Stomach smooth muscle (tissue), 2 donors: Measurements from ENCODE around the gene VPS16.

Experiments used
- H3K27ac ChIP-seq: one replicate; pipeline ENCODE4 v1.7.0; 2013; ENCODE audit warnings: mild to moderate bottlenecking, low read length, inconsistent platforms
- H3K27me3 ChIP-seq, 2 donors: one replicate each; pipeline ENCODE4 v1.7.0; 2013; ENCODE audit warnings: low read length in 2 of 2; ENCODE audit not compliant: insufficient read depth in 2 of 2, control insufficient read depth in 1 of 2
- H3K36me3 ChIP-seq, 2 donors: one replicate each; pipeline ENCODE4 v1.7.0; 2013; ENCODE audit warnings: low read length in 2 of 2; ENCODE audit not compliant: control insufficient read depth in 2 of 2, insufficient read depth in 2 of 2
- H3K4me1 ChIP-seq: one replicate; pipeline ENCODE4 v1.7.0; 2013; ENCODE audit warnings: low read length; ENCODE audit not compliant: control insufficient read depth, insufficient read depth
- H3K4me3 ChIP-seq, 2 donors: one replicate each; pipeline ENCODE4 v1.7.0; 2013; ENCODE audit warnings: low read length in 2 of 2
- H3K9ac ChIP-seq, 2 donors: one replicate each; pipeline ENCODE4 v1.7.0; 2013; ENCODE audit warnings: low read length in 2 of 2, mild to moderate bottlenecking in 1 of 2
- H3K9me3 ChIP-seq, 2 donors: one replicate each; pipeline ENCODE4 v1.7.0; 2013; ENCODE audit warnings: low read length in 2 of 2; ENCODE audit not compliant: control insufficient read depth in 2 of 2
- donor health status: healthy.
- donor health status: Pancreatic carcinoma.

The VPS16 gene

DNA sequence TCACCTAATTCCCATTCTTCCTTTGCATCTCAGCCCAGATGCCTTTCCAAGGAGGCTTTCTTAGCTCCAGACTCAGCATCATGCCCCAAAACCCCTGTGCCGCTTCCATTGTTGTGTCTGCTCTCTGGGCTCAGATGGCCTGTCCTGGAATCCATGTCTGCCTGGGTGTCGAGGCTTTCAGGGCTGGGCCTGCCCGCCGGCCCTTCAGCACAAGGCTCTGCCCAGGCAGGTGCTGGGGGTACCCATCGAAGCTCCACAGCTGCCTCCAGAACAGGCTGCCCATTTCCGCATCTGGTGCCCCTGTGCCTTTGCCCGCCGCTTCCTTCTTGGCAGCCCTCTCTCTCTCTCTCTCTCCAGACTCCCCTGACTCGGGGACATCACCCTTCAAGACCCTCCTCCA is 41.3 kb upstream of the VPS16 start:
- Histone ChIP-seq H3K9ac (no peak overlapping the region), H3K4me3 (peak overlapping the region in 1 of 2 donors; percentile 59), H3K4me1 (peaks cover 11% of the 10 kb centered on the region), H3K9me3 (no peaks in the 10 kb centered on the region), H3K27ac (no peak overlapping the region), H3K36me3 (no peaks in the 10 kb centered on the region), H3K27me3 (peaks cover 50 to 52% of the 10 kb centered on the region in 2 donors)

DNA sequence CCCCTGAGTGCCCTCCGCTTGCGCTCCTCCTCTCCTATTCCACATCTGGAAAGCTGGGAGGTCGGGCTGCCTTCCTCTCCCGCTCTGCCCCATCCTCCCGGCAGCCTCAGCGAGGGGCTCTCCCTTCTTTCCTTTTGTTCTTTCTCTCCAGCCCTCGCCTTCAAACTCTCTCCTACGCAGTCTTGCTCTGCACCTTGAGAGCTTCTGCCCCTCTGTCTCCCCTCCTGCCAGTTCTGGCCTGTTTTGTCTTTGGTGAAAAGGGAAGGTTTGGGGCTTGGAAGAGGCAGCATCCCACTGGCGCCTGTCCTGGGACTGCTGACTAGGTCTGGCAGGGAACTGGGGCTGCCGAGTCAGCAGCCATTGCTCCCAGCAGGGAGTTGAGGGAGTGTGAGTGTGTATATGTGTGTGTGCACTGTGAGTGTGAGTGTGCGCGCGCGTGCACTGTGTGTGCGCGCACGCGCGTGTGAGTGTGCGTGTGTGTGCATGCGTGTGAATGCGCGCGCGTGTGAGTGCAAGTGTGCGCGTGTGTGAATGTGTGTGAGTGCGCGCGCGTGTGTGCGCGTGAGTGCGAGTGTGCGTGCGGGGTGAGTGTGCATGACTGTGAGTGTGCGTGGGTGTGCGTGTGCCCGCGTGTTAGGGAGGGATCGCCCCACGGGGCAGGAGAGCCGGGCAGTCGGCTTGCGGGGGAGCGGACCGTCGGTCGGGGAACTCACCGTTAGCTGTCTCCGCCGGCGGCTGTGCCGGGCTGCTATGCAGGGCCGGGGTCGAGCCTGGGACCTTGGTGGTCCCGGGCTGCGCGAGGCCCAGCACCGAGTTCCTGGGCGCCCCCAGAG is 40.6 kb upstream of the VPS16 start:
- Histone ChIP-seq H3K27ac (no peak overlapping the region), H3K36me3 (no peaks in the 10 kb centered on the region), H3K9me3 (no peaks in the 10 kb centered on the region), H3K9ac (no peak overlapping the region), H3K4me1 (peaks cover 11% of the 10 kb centered on the region), H3K4me3 (peak overlapping the region; percentile 53 to 59), H3K27me3 (peaks cover 51 to 58% of the 10 kb centered on the region in 2 donors)

GRCh38 chr20:2800521-2801285 is 39.8 kb upstream of the VPS16 start, which contains the start of gene CPXM1:
Gene CPXM1 (minus strand): TSS chr20:2800627. CDS start chr20:2800572, 55 bp downstream.
- Histone ChIP-seq H3K9me3 (no peaks in the 10 kb centered on the region), H3K9ac (no peak within 1 kb of the TSS), H3K4me3 (peak within 1 kb of the TSS; percentile 53 to 59), H3K4me1 (peaks cover 11% of the 10 kb centered on the region), H3K27ac (no peak within 1 kb of the TSS), H3K27me3 (peaks cover 55 to 66% of the 10 kb centered on the region in 2 donors), H3K36me3 (no peaks in the 10 kb centered on the region)

DNA sequence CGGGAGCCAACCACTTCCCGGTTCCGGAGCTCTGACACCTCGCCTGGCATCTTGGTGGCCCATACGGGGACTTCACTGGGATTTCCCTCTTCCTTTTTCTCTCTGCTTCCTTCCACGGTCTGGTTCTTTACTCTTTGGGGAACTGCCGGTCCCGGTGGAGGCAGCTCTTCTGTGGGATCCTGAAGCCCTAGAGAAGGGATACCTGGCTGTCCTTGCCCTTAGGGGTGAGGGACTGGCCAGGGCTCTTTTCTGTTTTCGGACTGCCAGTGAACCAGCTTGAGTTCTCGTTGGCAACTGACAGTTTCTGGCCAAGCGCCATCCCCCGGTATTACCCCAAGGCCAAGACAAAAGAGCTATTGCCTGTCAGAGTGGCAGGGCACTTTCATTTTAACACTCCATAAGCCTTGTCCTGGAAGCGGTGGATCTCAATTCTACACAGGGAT is 39.2 kb upstream of the VPS16 start:
- H3K27me3 ChIP-seq = peaks cover 61 to 72% of the 10 kb centered on the region in 2 donors
- H3K4me1 ChIP-seq = peaks cover 11% of the 10 kb centered on the region
- no peaks in the 10 kb centered on the region for H3K36me3 ChIP-seq
- no peak overlapping the region for H3K9ac ChIP-seq
- no peak overlapping the region for H3K27ac ChIP-seq
- no peaks in the 10 kb centered on the region for H3K9me3 ChIP-seq
- no peak overlapping the region for H3K4me3 ChIP-seq

DNA sequence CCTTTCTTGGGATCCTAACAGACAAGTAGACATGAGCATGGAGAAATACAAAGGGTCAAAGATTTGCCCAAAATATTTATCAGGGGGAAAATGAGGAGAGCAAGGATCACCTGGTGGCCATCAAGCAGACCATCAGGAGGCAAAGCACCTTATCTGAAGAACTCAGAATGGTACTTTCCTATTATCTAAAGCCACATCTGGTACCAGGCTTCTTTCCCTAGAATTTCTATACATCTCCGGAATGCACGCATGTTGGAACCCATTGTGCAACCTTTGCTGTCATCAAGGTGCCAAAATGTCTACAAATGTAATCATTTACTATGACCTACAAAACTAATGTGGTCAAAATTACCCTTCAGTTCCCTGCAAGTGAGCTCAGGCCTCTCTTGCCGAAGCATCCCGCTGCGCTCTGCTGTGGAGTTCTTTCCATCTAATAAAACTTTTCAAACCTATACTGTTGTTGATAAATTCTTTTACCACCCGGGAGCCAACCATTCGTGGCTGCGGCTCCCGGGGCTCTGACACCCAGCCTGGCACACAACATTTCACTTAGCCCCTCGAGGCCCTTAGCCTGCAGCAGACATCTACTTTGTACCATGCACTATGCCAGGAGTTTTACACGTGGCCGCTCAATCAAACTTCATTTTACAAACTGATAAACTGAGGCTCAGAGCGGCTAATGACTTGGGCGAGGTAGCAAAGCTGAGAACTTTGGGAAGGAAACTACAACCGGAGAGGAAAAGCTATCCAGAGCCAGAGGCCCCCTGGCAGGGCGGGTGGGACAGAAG is 36.3 kb upstream of the VPS16 start:
- H3K27me3 ChIP-seq = peaks cover 56 to 69% of the 10 kb centered on the region in 2 donors
- H3K36me3 ChIP-seq = no peaks in the 10 kb centered on the region
- no peaks in the 10 kb centered on the region for H3K9me3 ChIP-seq
- H3K4me3 ChIP-seq = no peak overlapping the region
- no peak overlapping the region for H3K9ac ChIP-seq
- peaks cover 11% of the 10 kb centered on the region for H3K4me1 ChIP-seq
- H3K27ac ChIP-seq = no peak overlapping the region

DNA sequence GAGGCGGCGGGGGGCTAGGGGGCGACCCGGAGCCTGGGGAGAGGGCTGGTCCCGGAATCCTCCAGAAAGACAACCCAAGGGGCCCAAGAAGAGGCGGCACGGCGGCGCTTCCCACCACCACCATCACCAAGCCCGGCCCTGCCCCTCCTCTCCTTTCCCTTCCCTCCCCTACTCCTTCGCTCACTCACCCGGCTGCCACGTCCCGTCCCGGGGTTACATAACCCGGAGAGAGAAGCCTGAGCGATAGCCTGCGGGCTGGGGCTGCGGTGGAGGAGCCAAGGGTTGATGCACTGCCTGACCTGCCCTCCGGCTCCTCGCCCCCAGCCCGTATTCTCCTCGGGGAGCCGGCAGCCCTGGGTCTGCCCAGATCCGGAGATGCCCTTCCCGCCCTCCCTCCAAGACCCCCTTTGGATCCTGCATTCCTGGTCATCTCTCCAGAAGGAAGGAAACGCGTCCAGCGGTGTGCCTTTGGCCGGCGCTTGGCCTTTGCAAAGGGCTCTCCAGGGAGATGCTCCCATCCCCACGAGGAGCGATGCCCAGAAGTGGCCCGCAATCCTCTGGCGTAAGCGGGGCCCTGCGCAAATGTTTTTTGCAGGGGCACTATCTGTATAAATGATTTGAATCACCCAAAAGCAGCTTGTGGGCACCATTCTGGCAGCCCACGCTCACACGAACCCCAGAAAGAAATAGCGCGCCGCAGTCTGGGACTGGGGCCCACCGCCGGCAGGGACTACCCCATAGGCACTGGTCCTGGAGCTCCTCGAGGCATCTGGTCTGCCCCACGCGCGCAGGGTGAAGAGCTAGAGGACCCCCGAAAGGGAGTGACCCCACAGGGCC is 35.5 kb upstream of the VPS16 start:
- Histone ChIP-seq H3K9ac (no peak overlapping the region), H3K9me3 (no peaks in the 10 kb centered on the region), H3K4me3 (no peak overlapping the region), H3K36me3 (no peaks in the 10 kb centered on the region), H3K4me1 (peaks cover 3% of the 10 kb centered on the region), H3K27ac (no peak overlapping the region), H3K27me3 (peaks cover 48 to 61% of the 10 kb centered on the region in 2 donors)

GRCh38 chr20:2805689-2806350 is 34.7 kb upstream of the VPS16 start:
- Histone ChIP-seq H3K36me3 (no peaks in the 10 kb centered on the region), H3K27me3 (peaks cover 44 to 54% of the 10 kb centered on the region in 2 donors), H3K9ac (no peak overlapping the region), H3K27ac (no peak overlapping the region), H3K9me3 (no peaks in the 10 kb centered on the region), H3K4me1 (no peaks in the 10 kb centered on the region), H3K4me3 (no peak overlapping the region)

GRCh38 chr20:2806351-2806701 is 34.2 kb upstream of the VPS16 start:
- H3K9ac ChIP-seq = no peak overlapping the region
- no peak overlapping the region for H3K27ac ChIP-seq
- H3K9me3 ChIP-seq = no peaks in the 10 kb centered on the region
- no peaks in the 10 kb centered on the region for H3K4me1 ChIP-seq
- no peaks in the 10 kb centered on the region for H3K36me3 ChIP-seq
- no peak overlapping the region for H3K4me3 ChIP-seq
- peaks cover 39 to 49% of the 10 kb centered on the region in 2 donors for H3K27me3 ChIP-seq

DNA sequence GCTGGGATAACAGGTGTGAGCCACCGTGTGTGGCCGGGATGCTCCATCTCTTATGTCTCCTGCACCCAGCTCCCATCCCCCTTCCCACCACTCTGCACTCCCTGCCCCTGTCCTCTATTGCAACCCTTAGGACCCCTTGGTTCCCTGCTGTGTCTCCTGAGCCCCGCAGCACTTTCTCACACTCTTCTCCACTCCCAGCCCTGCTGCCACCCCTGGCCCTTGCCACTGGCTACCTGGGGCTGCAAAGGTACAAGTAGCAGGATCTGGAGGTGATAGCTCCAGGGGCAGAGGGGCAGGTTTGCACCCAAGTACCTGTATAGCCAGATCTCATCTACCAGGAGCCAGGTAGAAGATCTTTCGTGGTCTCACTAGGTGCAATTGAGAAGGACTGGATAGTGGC is 33.5 kb upstream of the VPS16 start:
- H3K27ac ChIP-seq = no peak overlapping the region
- no peak overlapping the region for H3K4me3 ChIP-seq
- no peak overlapping the region for H3K9ac ChIP-seq
- H3K9me3 ChIP-seq = peaks cover under 1 to 2% of the 10 kb centered on the region in 2 donors
- no peaks in the 10 kb centered on the region for H3K4me1 ChIP-seq
- H3K36me3 ChIP-seq = no peaks in the 10 kb centered on the region
- peaks cover 37 to 45% of the 10 kb centered on the region in 2 donors for H3K27me3 ChIP-seq
